HG02642 (cell line): ENCODE results near the gene FRMPD4.

Source experiments
- ATAC-seq: cut with Tn5 transposase; IDR thresholded peaks from one replicate; pipeline ENCODE4 v1.9.1; 2021; ENCODE audit warnings: mild to moderate bottlenecking; ENCODE audit not compliant: unreplicated experiment, poor library complexity

The FRMPD4 gene

GRCh38 chrX:12419591-12419990 is 281.3 kb downstream of the FRMPD4 start:
- ATAC-seq, result no peak

GRCh38 chrX:12421918-12422317 is 283.6 kb downstream of the FRMPD4 start:
- ATAC-seq, result no peak

GRCh38 chrX:12423346-12423745 is 285.1 kb downstream of the FRMPD4 start:
- no peak for ATAC-seq

- ATAC-seq, result no peak
Observed at GRCh38 chrX:12425496-12425895, 287.2 kb downstream of the FRMPD4 start.

GRCh38 chrX:12426420-12426819 is 288.1 kb downstream of the FRMPD4 start:
- ATAC-seq, result no peak

GRCh38 chrX:12434493-12434892 is 296.2 kb downstream of the FRMPD4 start:
- ATAC-seq, result no peak

- ATAC-seq, result no peak
Observed at GRCh38 chrX:12439416-12439815, 301.1 kb downstream of the FRMPD4 start.

GRCh38 chrX:12440246-12440645 is 302.0 kb downstream of the FRMPD4 start:
- ATAC-seq, result no peak

- no peak for ATAC-seq
Observed at GRCh38 chrX:12441381-12442128, 303.3 kb downstream of the FRMPD4 start.

GRCh38 chrX:12443534-12444098 is 305.3 kb downstream of the FRMPD4 start:
- ATAC-seq, result peak; percentile 89

GRCh38 chrX:12446342-12447075 is 308.2 kb downstream of the FRMPD4 start:
- no peak for ATAC-seq

GRCh38 chrX:12447448-12448064 is 309.3 kb downstream of the FRMPD4 start:
- ATAC-seq, result no peak

- no peak for ATAC-seq
Observed at GRCh38 chrX:12452268-12452667, 314.0 kb downstream of the FRMPD4 start.

- ATAC-seq, result no peak
Observed at GRCh38 chrX:12460929-12461328, 322.7 kb downstream of the FRMPD4 start.

GRCh38 chrX:12463052-12463451 is 324.8 kb downstream of the FRMPD4 start:
- no peak for ATAC-seq

- ATAC-seq, result no peak
Observed at GRCh38 chrX:12463873-12464272, 325.6 kb downstream of the FRMPD4 start.

GRCh38 chrX:12467321-12467720 is 329.0 kb downstream of the FRMPD4 start:
- ATAC-seq, result no peak

GRCh38 chrX:12469296-12469695 is 331.0 kb downstream of the FRMPD4 start:
- ATAC-seq, result no peak

GRCh38 chrX:12471061-12471460 is 332.8 kb downstream of the FRMPD4 start:
- no peak for ATAC-seq

GRCh38 chrX:12480956-12481355 is 342.7 kb downstream of the FRMPD4 start:
- ATAC-seq, result no peak

- no peak for ATAC-seq
Observed at GRCh38 chrX:12488220-12488619, 349.9 kb downstream of the FRMPD4 start.
